GM10266 (cell line): ENCODE results near the gene ATF6.

Experiments used
- DNase-seq: peaks from one replicate; pipeline ENCODE4 v3.0.0; 2012; ENCODE audit errors: extremely low spot score
- TF ChIP-seq, protein P1 (sequence below): IDR thresholded peaks from 2 replicates; pipeline ENCODE4 v1.5.1; 2012; ENCODE audit warnings: mild to moderate bottlenecking, low read depth; ENCODE audit not compliant: control insufficient read depth, insufficient read depth; ENCODE audit errors: missing control alignments

Gene ATF6

DNA sequence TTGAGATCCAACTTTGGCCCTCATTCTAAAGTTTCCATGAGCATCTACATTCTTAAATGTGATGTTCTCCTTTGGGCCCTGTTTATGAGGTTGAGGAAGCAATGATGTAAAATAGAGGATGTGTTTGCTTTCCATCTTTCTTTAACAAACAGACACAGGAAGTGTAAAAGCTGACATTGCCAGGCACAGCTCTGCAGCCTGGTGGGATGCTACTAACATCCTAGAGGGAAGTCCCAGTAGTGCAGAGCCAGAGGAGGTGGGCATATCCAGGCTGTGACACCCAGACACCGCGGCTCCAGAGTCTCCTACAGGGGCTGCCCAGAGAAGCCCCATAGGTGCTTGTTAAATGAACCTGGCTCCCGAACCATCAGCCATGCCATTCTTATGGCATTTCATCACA, 241.3 kb downstream of the ATF6 start:
- TF ChIP-seq, protein P1, sequence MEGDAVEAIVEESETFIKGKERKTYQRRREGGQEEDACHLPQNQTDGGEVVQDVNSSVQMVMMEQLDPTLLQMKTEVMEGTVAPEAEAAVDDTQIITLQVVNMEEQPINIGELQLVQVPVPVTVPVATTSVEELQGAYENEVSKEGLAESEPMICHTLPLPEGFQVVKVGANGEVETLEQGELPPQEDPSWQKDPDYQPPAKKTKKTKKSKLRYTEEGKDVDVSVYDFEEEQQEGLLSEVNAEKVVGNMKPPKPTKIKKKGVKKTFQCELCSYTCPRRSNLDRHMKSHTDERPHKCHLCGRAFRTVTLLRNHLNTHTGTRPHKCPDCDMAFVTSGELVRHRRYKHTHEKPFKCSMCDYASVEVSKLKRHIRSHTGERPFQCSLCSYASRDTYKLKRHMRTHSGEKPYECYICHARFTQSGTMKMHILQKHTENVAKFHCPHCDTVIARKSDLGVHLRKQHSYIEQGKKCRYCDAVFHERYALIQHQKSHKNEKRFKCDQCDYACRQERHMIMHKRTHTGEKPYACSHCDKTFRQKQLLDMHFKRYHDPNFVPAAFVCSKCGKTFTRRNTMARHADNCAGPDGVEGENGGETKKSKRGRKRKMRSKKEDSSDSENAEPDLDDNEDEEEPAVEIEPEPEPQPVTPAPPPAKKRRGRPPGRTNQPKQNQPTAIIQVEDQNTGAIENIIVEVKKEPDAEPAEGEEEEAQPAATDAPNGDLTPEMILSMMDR = no peak
- DNase-seq = no peak

DNA sequence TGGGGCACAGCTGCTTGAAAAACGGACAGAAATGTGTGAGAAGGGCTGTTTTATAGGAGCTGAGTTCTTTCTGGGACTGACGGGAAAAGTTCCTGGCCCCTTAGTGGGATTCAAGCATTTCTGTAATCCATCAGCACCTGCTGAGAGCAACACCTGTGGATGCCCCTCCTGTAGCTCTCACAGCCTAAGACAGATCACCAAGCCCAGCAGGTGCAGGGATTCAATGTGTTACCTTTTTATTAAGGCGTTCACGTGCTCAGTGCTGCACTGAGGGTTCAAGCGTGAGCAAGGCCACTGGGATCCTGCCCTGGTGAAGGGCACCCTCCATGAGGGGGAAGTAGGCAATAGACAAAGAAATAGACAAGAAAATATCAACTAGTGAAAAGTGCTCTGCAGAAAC, 242.7 kb downstream of the ATF6 start:
- TF ChIP-seq, protein P1 = no peak
- no peak for DNase-seq

DNA sequence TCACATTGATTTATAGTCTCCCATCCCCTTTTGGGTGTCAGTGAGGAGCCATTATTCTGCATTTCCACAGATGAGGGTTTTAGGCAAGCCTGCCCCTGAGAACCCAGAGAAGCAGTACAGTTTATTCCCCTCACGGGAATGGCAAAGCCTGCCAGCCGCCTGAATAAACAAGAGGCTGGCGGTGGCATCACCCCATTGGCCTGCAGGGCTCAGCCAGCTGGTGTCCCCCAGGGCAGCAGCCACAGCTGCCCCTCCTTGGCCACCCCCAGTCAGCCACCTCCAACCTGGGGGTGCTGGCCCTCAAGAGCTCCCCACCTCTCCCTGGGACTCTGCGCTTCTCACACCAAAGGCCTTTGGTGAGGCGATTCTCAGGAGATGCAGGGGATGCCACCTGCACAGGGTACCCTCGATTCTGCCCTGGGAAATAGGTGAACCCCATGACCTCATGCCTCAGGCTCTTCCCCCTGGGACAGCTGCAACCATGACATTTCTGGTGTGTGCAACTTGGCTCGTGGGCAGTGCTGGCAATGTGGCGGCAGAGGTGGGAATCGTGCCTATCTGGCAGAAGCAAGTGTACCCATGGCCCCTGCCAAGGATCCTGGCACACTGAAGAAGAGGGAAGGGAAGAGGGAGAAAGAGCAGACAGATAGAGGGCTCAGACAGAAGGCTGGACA, 243.5 kb downstream of the ATF6 start:
- DNase-seq = no peak
- TF ChIP-seq, protein P1 = no peak

DNA sequence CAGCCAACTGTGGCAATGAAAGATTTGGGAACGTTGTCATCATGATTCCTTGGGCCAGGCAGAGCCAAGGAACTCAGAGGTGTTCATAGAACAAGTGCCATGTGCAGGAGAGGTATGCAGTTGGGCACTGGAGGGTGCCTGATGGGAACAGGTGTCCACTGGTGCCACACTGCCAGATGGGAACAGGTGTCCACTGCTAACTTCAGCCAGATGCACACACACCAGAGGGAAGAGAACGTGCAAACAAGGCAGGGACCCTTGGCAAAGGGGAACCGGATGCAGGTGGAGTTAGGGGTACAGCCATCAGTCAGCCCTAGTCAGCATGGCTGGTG, 244.0 kb downstream of the ATF6 start:
- TF ChIP-seq, protein P1 = no peak
- no peak for DNase-seq

DNA sequence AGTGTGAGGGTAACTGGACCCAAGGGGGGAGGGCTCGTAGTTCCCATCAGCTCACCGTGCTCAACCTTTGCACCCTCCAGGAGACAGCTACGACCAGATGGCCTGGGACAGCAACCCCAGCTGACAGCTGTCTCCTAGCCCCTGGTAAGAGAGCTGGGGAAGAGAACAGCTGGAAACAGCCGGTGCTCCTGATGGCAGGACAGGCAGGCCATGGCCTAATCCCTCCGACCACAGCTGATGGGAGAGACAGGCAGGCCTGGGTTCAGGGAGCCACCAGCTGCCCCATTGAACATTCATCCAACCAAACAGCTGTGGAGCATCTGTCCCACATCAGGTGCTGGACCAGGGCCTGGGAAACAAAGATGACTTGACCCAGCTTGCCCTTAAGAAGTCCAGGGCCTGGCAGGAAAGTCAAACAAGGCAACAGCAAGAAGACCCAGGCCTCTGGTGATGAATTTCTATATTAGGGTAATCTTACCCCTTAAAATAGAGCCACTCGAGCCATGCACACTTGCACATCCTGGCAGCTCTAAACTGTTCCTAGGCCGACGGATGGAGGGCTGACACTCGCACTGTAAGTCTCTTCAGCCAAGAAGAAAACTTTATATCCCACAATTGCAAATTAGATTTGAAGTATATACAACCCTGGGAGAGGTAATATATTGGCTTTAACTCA, 245.4 kb downstream of the ATF6 start:
- TF ChIP-seq, protein P1 = no peak
- DNase-seq = no peak

DNA sequence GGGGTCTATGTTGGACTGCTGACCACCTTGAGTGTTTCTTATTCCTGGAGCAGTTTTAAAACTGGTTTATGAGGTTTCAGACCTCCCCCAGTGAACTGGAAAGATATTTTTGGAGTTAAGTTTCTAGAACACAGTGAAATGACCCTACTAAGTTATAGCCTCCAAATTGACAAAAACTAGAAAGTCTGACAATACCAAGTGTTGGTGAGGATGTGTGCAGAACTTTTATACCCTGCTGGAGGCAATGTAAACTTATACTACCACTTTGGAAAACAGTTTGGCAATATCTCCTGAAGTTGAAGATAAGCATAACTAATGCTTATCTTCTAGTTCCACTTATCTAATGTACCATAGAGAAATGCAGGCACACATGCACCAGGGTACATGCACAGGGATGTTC, 247.2 kb downstream of the ATF6 start:
- no peak for DNase-seq
- TF ChIP-seq, protein P1 = no peak
